GM23248 (cell line): ENCODE measurements around the gene ACOT11. TPM values are rescaled to one million over a fixed set of nuclear protein-coding genes. Genes with fewer than 3 reads are reported as not detected.
"Not testable (repeated sequence)": the region's sequence is repeated elsewhere in the genome, so short reads cannot be mapped to it uniquely, and the experiment has no call there.

ENCODE experiments used
- DNase-seq: peaks from one replicate; pipeline ENCODE4 v3.0.0-alpha.2; 2015
- H2AFZ ChIP-seq: fragments of 200-600 bp; sonication (generic); 2 replicates; pipeline ENCODE4 v1.6.1; 2016; ENCODE audit warnings: antibody characterized with exemption
- H3F3A ChIP-seq: fragments of 200-600 bp; sonication (generic); 2 replicates; pipeline ENCODE4 v1.6.1; 2016; ENCODE audit warnings: mild to moderate bottlenecking, antibody characterized with exemption, mixed run types; ENCODE audit not compliant: insufficient read depth
- H3K27ac ChIP-seq: fragments of 200-600 bp; sonication (generic); 2 replicates; pipeline ENCODE4 v1.5.1; 2016; ENCODE audit warnings: mild to moderate bottlenecking
- H3K27me3 ChIP-seq: fragments of 200-600 bp; sonication (generic); replicated peaks from 2 replicates; pipeline ENCODE4 v1.6.1; 2016; ENCODE audit warnings: mild to moderate bottlenecking; ENCODE audit not compliant: insufficient read depth
- H3K36me3 ChIP-seq: fragments of 200-600 bp; sonication (generic); 2 replicates; pipeline ENCODE4 v1.6.1; 2016; ENCODE audit warnings: low read depth, mild to moderate bottlenecking
- H3K4me1 ChIP-seq: fragments of 200-600 bp; sonication (generic); 2 replicates; pipeline ENCODE4 v1.6.1; 2016; ENCODE audit warnings: mild to moderate bottlenecking; ENCODE audit not compliant: insufficient read depth
- H3K4me2 ChIP-seq: fragments of 200-600 bp; sonication (generic); one replicate; pipeline ENCODE4 v1.6.1; 2016; ENCODE audit warnings: mild to moderate bottlenecking; ENCODE audit not compliant: unreplicated experiment
- H3K4me3 ChIP-seq: fragments of 200-600 bp; sonication (generic); 2 replicates; pipeline ENCODE4 v1.5.1; 2016; ENCODE audit warnings: mild to moderate bottlenecking
- H3K79me2 ChIP-seq: fragments of 200-600 bp; sonication (generic); 2 replicates; pipeline ENCODE4 v1.6.1; 2016; ENCODE audit warnings: mild to moderate bottlenecking; ENCODE audit not compliant: insufficient read depth
- H3K9ac ChIP-seq: fragments of 200-600 bp; sonication (generic); 2 replicates; pipeline ENCODE4 v1.6.1; 2016; ENCODE audit warnings: mild to moderate bottlenecking
- H3K9me2 ChIP-seq: fragments of 200-600 bp; sonication (generic); 2 replicates; pipeline ENCODE4 v1.6.1; 2016; ENCODE audit warnings: mixed run types, mild to moderate bottlenecking, moderate library complexity; ENCODE audit not compliant: insufficient read depth
- H3K9me3 ChIP-seq: fragments of 200-600 bp; sonication (generic); one replicate; pipeline ENCODE4 v1.6.1; 2017; ENCODE audit warnings: low read depth
- H4K20me1 ChIP-seq: fragments of 200-600 bp; sonication (generic); 2 replicates; pipeline ENCODE4 v1.6.0; 2016; ENCODE audit not compliant: insufficient read depth
- EZH2 ChIP-seq: fragments of 200-600 bp; sonication (generic); IDR thresholded peaks from 2 replicates; pipeline ENCODE4 v1.6.1; 2018; ENCODE audit warnings: antibody characterized with exemption, mild to moderate bottlenecking; ENCODE audit not compliant: insufficient read depth, poor library complexity, severe bottlenecking
- EZH2phosphoT487 ChIP-seq: fragments of 200-600 bp; sonication (generic); IDR thresholded peaks from 2 replicates; pipeline ENCODE4 v1.6.1; 2018; ENCODE audit warnings: antibody characterized with exemption, moderate library complexity, mild to moderate bottlenecking, low read depth; ENCODE audit not compliant: insufficient read depth
- WGBS, 2 experiments: methylation state at CpG; one replicate each; pipeline ENCODE4 v1.1.6; 2015 to 2017; ENCODE audit warnings: low lambda C conversion rate in 2 of 2, low coverage in 1 of 2; ENCODE audit errors: missing lambda C conversion rate in 2 of 2; 5-methylcytosine and 5-hydroxymethylcytosine counted together
- in situ Hi-C: fragments of 300-500 bp; cut with MboI; formaldehyde crosslinking; loops from 2 replicates; pipeline ENCODE4 v1.15.0; 2020
- polyA plus RNA-seq: library from polyadenylated mRNA; unstranded; fragments of >200 nt; fragmentation: Nextera tagmentation; extraction: Ambion mirVana; gene quantifications from 2 replicates; pipeline ENCODE4 v1.2.1, GENCODE V29; 2016
- total RNA-seq: library from RNA; depleted of rRNA; stranded (reverse); fragments of >200 nt; shearing (Covaris generic); gene quantifications from 2 replicates; pipeline ENCODE4 v1.2.3, GENCODE V29; 2014

Gene ACOT11
- total and polyA plus RNA-seq, 2 experiments from 2014 or later, result 3.4 to 3.6 TPM

DNA sequence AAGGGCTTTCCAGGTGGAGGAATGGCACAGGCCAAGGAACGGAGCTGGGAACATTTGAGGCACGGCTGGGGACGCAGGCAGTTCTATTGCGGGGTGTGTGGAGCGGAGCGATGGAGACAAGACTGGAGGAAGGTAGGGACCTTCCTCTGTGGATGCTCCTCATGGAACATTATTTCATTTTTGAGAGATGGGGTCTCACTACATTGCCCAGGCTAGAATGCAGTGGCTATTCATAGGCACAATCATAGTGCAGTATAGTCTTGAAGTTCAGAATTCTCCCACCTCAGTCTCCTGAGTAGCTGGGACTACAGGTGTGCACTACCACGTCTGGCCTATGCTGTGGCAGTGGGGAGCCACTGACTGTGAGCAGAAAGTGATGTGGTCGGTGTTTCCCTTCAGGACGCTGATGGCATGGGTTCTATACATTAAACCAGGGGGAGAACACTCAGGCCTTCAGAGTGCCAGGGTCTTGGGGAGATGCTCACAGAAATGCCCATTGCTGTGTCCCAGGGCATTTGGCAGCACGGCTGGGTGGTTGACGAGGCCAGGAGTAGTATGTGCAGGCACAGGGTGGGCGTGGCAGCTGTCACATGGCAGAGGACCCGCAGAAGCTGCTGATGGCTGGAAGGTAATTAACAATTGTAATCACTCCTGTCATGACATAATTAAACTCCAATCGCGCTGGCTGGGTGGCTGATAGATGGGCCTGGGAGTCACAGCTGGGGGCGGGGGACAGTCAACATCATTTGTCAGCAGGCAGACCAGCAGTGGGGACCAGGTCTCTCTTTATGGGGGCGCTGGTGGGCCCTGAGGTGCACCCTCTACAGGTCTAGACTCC is 40.8 kb upstream of the ACOT11 start:
- Histone ChIP-seq H3K27me3 (no peaks in the 10 kb centered on the region), H3K36me3 (no peaks in the 10 kb centered on the region), H3K4me1 (no peaks in the 10 kb centered on the region; the same call in 1 of the 2 replicates), H3K9me2 (no peaks in the 10 kb centered on the region), H3K79me2 (no peaks in the 10 kb centered on the region), H3K4me3 (no peak overlapping the region), H2AFZ (no peak overlapping the region; the same call in 1 of the 2 replicates), H3K4me2 (no peak overlapping the region), H3K9ac (no peak overlapping the region), H4K20me1 (no peaks in the 10 kb centered on the region), H3K9me3 (no peaks in the 10 kb centered on the region), H3K27ac (no peak overlapping the region), H3F3A (no peaks in the 10 kb centered on the region)
- no peak for DNase-seq
- WGBS, 2 experiments, result 71 to 72% methylated on average over 17 of the region's 17 CpGs
- TF ChIP-seq EZH2phosphoT487 (no peak), EZH2 (no peak)
- in situ Hi-C loops, result loop anchor here (25.0 kb wide), 1 partner anchor 645 kb away; no protein-coding TSS in a partner anchor

DNA sequence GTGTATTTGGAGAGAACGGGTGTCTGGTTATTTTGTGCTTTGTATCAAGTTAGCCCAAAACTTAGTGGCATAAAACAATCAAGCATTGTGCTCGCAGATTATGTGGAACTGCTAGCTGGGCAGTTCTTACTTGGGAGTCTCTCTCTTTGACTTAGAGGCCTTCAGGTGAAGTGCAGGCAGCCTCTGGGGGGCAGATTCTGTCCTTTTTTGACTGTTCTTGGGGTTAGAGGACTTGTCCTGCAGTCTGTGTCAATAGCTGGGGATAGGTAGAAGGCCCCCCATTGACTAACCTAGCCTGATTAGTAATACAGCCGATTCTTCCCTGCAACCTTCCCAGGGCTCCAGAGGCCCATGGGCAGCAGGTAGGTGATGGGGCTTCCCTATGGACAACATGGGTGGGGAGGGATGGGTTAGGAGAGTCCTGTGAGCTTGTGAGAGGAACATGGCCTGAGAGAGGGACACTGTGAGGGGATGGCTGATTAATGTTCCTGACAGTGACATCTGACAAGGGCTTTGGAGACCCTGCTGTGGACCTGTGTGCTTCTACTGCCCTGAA is 37.2 kb upstream of the ACOT11 start:
- no peak overlapping the region for H3K27ac ChIP-seq
- in situ Hi-C loops, result loop anchor here (25.0 kb wide), 1 partner anchor 648 kb away; no protein-coding TSS in a partner anchor
- no peaks in the 10 kb centered on the region for H3K27me3 ChIP-seq
- H2AFZ ChIP-seq, result no peak overlapping the region
- no peaks in the 10 kb centered on the region for H3K79me2 ChIP-seq
- no peaks in the 10 kb centered on the region for H3K9me2 ChIP-seq
- no peaks in the 10 kb centered on the region for H3K36me3 ChIP-seq
- no peaks in the 10 kb centered on the region for H4K20me1 ChIP-seq
- H3K4me3 ChIP-seq, result no peak overlapping the region
- WGBS, 2 experiments, result 33 to 44% methylated on average over 3 of the region's 3 CpGs
- DNase-seq, result no peak
- H3K9ac ChIP-seq, result no peak overlapping the region
- H3K4me1 ChIP-seq, result no peaks in the 10 kb centered on the region; the same call in 1 of the 2 replicates
- H3F3A ChIP-seq, result no peaks in the 10 kb centered on the region
- no peaks in the 10 kb centered on the region for H3K9me3 ChIP-seq
- H3K4me2 ChIP-seq, result no peak overlapping the region
- TF ChIP-seq EZH2, result no peak
- TF ChIP-seq EZH2phosphoT487, result no peak

DNA sequence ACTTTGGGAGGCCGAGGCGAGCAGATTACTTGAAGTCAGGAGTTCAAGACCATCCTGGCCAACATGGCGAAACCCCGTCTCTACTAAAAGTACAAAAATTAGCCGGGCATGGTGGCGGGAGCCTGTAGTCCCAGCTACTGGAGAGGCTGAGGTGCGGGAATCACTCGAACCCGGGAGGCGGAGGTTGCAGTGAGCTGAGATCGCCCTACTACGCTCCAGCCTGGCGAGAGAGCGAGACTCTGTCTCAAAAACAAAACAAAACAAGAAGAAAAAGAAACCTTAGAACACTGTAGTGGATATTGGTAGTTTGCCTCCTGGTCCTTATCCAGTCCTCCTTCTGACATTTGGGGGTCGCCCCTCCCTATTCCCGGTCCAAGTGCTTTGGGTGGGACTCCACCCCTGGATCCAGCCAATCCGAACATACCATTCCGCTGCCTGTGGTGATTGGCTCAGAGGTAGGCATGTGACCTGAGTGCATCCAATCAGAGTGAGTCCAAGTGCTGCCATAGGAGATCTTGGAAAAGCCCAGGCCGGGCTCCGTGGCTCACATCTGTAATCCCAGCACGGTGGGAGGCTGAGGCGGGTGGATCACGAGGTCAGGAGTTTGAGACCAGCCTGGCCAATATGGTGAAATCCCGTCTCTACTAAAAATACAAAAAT is 34.0 kb upstream of the ACOT11 start:
- H3K4me3 ChIP-seq, H2AFZ ChIP-seq, H3K27me3 ChIP-seq, H3K27ac ChIP-seq, H3K36me3 ChIP-seq, H3K9ac ChIP-seq, H4K20me1 ChIP-seq, H3K9me3 ChIP-seq, H3K4me1 ChIP-seq, H3K4me2 ChIP-seq, H3K79me2 ChIP-seq, DNase-seq, H3K9me2 ChIP-seq, H3F3A ChIP-seq: not testable (repeated sequence)
- WGBS, 2 experiments, result 74 to 75% methylated on average over 24 of the region's 24 CpGs
- in situ Hi-C loops, result loop anchor here (25.0 kb wide), 1 partner anchor 652 kb away; no protein-coding TSS in a partner anchor

GRCh38 chr1:54516249-54516920 is 31.6 kb upstream of the ACOT11 start:
- Histone ChIP-seq H3K27me3 (no peaks in the 10 kb centered on the region), H3K9me3 (no peaks in the 10 kb centered on the region), H3K27ac (no peak overlapping the region), H3K4me3 (no peak overlapping the region), H3F3A (no peaks in the 10 kb centered on the region), H3K9me2 (no peaks in the 10 kb centered on the region), H2AFZ (no peak overlapping the region), H3K9ac (no peak overlapping the region), H3K36me3 (no peaks in the 10 kb centered on the region), H3K79me2 (no peaks in the 10 kb centered on the region), H3K4me2 (no peak overlapping the region), H4K20me1 (no peaks in the 10 kb centered on the region), H3K4me1 (no peaks in the 10 kb centered on the region)
- in situ Hi-C loops, result loop anchor here (25.0 kb wide), 1 partner anchor 654 kb away; no protein-coding TSS in a partner anchor
- 50 to 56% methylated on average over 4 of the region's 4 CpGs for WGBS, 2 experiments
- DNase-seq, result no peak
- no peak for TF ChIP-seq EZH2
- no peak for TF ChIP-seq EZH2phosphoT487
